ENCODE data around the gene PXDN.

DNA sequence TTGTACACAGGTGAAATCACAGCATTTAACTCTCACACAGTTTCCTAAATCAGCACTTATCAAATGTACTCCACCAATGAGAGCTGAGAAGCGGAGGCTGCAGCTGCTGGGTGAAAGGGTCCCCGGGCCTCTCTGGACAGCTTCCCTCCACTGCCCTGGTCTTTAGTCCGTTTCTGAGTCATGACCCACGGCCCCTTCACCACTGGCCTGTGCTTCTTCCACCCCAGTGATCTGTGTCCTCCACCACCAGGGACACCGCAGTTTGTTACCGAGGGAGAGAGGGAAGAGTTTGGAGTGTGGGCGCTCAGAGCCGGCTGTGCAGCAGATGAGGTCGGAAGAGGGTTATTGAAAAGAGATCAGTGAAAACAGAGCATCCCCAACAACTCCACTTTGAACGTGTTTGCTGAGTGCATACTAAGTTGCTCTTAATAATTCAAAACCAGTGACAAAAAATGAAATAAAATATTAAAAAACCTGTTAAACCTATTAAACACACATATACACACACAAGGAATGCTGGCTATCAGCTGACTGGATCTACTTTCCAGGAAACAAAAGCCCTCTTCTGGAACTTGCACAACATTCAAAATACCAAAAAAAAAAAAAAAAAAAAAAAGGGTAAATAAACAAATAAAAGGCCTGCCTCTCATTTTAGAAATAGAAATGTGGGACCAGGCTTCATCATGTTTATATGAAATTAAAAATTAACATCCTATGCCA lies 54.1 kb downstream of the PXDN start:
- TF ChIP-seq POLR2AphosphoS5 (IDR thresholded peaks at IDR 0.05) (no peak), EP300 (IDR thresholded peaks at IDR 0.05) (no peak), POLR2A (IDR thresholded peaks at IDR 0.05) (no peak)
- TF ChIP-seq, protein P1, sequence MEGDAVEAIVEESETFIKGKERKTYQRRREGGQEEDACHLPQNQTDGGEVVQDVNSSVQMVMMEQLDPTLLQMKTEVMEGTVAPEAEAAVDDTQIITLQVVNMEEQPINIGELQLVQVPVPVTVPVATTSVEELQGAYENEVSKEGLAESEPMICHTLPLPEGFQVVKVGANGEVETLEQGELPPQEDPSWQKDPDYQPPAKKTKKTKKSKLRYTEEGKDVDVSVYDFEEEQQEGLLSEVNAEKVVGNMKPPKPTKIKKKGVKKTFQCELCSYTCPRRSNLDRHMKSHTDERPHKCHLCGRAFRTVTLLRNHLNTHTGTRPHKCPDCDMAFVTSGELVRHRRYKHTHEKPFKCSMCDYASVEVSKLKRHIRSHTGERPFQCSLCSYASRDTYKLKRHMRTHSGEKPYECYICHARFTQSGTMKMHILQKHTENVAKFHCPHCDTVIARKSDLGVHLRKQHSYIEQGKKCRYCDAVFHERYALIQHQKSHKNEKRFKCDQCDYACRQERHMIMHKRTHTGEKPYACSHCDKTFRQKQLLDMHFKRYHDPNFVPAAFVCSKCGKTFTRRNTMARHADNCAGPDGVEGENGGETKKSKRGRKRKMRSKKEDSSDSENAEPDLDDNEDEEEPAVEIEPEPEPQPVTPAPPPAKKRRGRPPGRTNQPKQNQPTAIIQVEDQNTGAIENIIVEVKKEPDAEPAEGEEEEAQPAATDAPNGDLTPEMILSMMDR (IDR thresholded peaks at IDR 0.05) = no peak

Data from suprapubic skin (tissue), 4 donors.